Spinal cord (tissue), 10 donors: ENCODE measurements around the gene SYTL5. TPM values are rescaled to one million over a fixed set of nuclear protein-coding genes. Genes with fewer than 3 reads are reported as not detected.

ENCODE experiments used
- DNase-seq, 6 donors: peaks; one replicate each; pipeline versions ENCODE4 v3.0.0 to v3.0.0-alpha.2; 2013 to 2015; ENCODE audit warnings: low spot score in 6 of 6, low read depth in 4 of 6
- H3K27ac ChIP-seq: one replicate; pipeline ENCODE4 v1.5.1; 2013; ENCODE audit warnings: low read depth, low read length, control low read depth
- H3K27me3 ChIP-seq: one replicate; pipeline ENCODE4 v1.6.1; 2013; ENCODE audit warnings: low read length; ENCODE audit not compliant: control insufficient read depth, insufficient read depth
- H3K36me3 ChIP-seq: one replicate; pipeline ENCODE4 v1.6.1; 2013; ENCODE audit warnings: low read length; ENCODE audit not compliant: control insufficient read depth, insufficient read depth
- H3K4me1 ChIP-seq: one replicate; pipeline ENCODE4 v1.6.1; 2013; ENCODE audit warnings: low read length; ENCODE audit not compliant: control insufficient read depth, insufficient read depth
- H3K4me3 ChIP-seq: one replicate; pipeline ENCODE4 v1.5.1; 2013; ENCODE audit warnings: low read depth, low read length, control low read depth
- H3K9me3 ChIP-seq: one replicate; pipeline ENCODE4 v1.6.1; 2013; ENCODE audit warnings: low read length; ENCODE audit not compliant: control insufficient read depth, insufficient read depth
- WGBS: methylation state at CpG from one replicate; pipeline ENCODE4 v1.1.5; 2013; ENCODE audit warnings: missing lambda C conversion rate; ENCODE audit not compliant: insufficient coverage; 5-methylcytosine and 5-hydroxymethylcytosine counted together
- polyA plus RNA-seq, 2 donors: library from polyadenylated mRNA; unstranded; fragments of 120-200 nt; gene quantifications; one replicate each; pipeline ENCODE4 v1.2.1, GENCODE V29; 2013; ENCODE audit not compliant: insufficient read length in 2 of 2
- total RNA-seq, 2 donors: library from RNA; depleted of rRNA in 1 of 2; stranded (reverse); fragments of 120-200 nt in 1 of 2; fragments of >200 nt in 1 of 2; gene quantifications; one replicate each; pipeline versions ENCODE4 v1.2.3 to v1.2.4, GENCODE V29; 2013 to 2014
- donor health status: healthy.

SYTL5 gene
- total and polyA plus RNA-seq, 4 donors: 4.7 to 12.8 (median 8.4) TPM

- H3K27me3 ChIP-seq: peaks cover 5% of the 10 kb centered on the region
- H3K9me3 ChIP-seq: no peaks in the 10 kb centered on the region
- no CpG with 5 or more reads among the region's 2 CpGs for WGBS
- no peaks in the 10 kb centered on the region for H3K4me1 ChIP-seq
- DNase-seq: no peak
- no peak overlapping the region for H3K27ac ChIP-seq
- no peaks in the 10 kb centered on the region for H3K36me3 ChIP-seq
- no peak overlapping the region for H3K4me3 ChIP-seq
Observed at GRCh38 chrX:38082309-38082708, 76.0 kb downstream of the SYTL5 start.

- 62% methylated on average over 3 of the region's 4 CpGs for WGBS
- no peaks in the 10 kb centered on the region for H3K4me1 ChIP-seq
- no peak overlapping the region for H3K27ac ChIP-seq
- DNase-seq: no peak
- H3K9me3 ChIP-seq: no peaks in the 10 kb centered on the region
- H3K36me3 ChIP-seq: no peaks in the 10 kb centered on the region
- no peak overlapping the region for H3K4me3 ChIP-seq
- H3K27me3 ChIP-seq: peaks cover 5% of the 10 kb centered on the region
Observed at GRCh38 chrX:38085813-38086212, 79.5 kb downstream of the SYTL5 start.

GRCh38 chrX:38086451-38087215, 80.3 kb downstream of the SYTL5 start:
- Histone ChIP-seq H3K27ac (no peak overlapping the region), H3K4me1 (no peaks in the 10 kb centered on the region), H3K9me3 (no peaks in the 10 kb centered on the region), H3K36me3 (no peaks in the 10 kb centered on the region), H3K4me3 (no peak overlapping the region), H3K27me3 (peaks cover 5% of the 10 kb centered on the region)
- 60% methylated on average over 1 of the region's 4 CpGs for WGBS
- DNase-seq: no peak

- no peak for DNase-seq
- H3K27ac ChIP-seq: no peak overlapping the region
- H3K4me1 ChIP-seq: no peaks in the 10 kb centered on the region
- H3K27me3 ChIP-seq: peaks cover 5% of the 10 kb centered on the region
- no peaks in the 10 kb centered on the region for H3K9me3 ChIP-seq
- no peaks in the 10 kb centered on the region for H3K36me3 ChIP-seq
- no peak overlapping the region for H3K4me3 ChIP-seq
- no CpG with 5 or more reads among the region's 1 CpG for WGBS
Observed at GRCh38 chrX:38087594-38087993, 81.2 kb downstream of the SYTL5 start.

GRCh38 chrX:38089173-38089982, 83.0 kb downstream of the SYTL5 start:
- DNase-seq: no peak
- Histone ChIP-seq H3K27me3 (peaks cover 2% of the 10 kb centered on the region), H3K4me3 (no peak overlapping the region), H3K4me1 (no peaks in the 10 kb centered on the region), H3K9me3 (no peaks in the 10 kb centered on the region), H3K27ac (no peak overlapping the region), H3K36me3 (no peaks in the 10 kb centered on the region)
- 78% methylated on average over 3 of the region's 8 CpGs for WGBS

- WGBS: no CpG with 5 or more reads among the region's 4 CpGs
- Histone ChIP-seq H3K9me3 (peaks cover 5% of the 10 kb centered on the region), H3K36me3 (no peaks in the 10 kb centered on the region), H3K27me3 (no peaks in the 10 kb centered on the region), H3K4me3 (no peak overlapping the region), H3K4me1 (no peaks in the 10 kb centered on the region), H3K27ac (no peak overlapping the region)
- no peak for DNase-seq
Observed at GRCh38 chrX:38095971-38096529, 89.7 kb downstream of the SYTL5 start.

- no peak for DNase-seq
Observed at GRCh38 chrX:38099688-38100087, 93.3 kb downstream of the SYTL5 start.

GRCh38 chrX:38102240-38102639, 95.9 kb downstream of the SYTL5 start:
- DNase-seq: no peak
- Histone ChIP-seq H3K4me1 (no peaks in the 10 kb centered on the region), H3K36me3 (no peaks in the 10 kb centered on the region), H3K27ac (no peak overlapping the region), H3K9me3 (peaks cover 5% of the 10 kb centered on the region), H3K4me3 (no peak overlapping the region), H3K27me3 (no peaks in the 10 kb centered on the region)
- 64% methylated on average over 2 of the region's 2 CpGs for WGBS

More at GRCh38 chrX:38099688-38100087, 93.3 kb downstream of the SYTL5 start:
- H3K36me3 ChIP-seq: no peaks in the 10 kb centered on the region
- no peak overlapping the region for H3K27ac ChIP-seq
- H3K9me3 ChIP-seq: peaks cover 5% of the 10 kb centered on the region
- H3K4me3 ChIP-seq: no peak overlapping the region
- no peaks in the 10 kb centered on the region for H3K4me1 ChIP-seq
- no peaks in the 10 kb centered on the region for H3K27me3 ChIP-seq

- no peak overlapping the region for H3K4me3 ChIP-seq
- H3K27ac ChIP-seq: no peak overlapping the region
- WGBS: no CpG with 5 or more reads among the region's 1 CpG
- peaks cover 5% of the 10 kb centered on the region for H3K9me3 ChIP-seq
- H3K27me3 ChIP-seq: peaks cover 2% of the 10 kb centered on the region
- no peaks in the 10 kb centered on the region for H3K36me3 ChIP-seq
- H3K4me1 ChIP-seq: no peaks in the 10 kb centered on the region
- DNase-seq: no peak
Observed at GRCh38 chrX:38102875-38103274, 96.5 kb downstream of the SYTL5 start.
